HuH-7.5 (cell line): Measurements from ENCODE around the gene MAPRE3.
"Not testable (repeated sequence)": the region's sequence is repeated elsewhere in the genome, so short reads cannot be mapped to it uniquely, and the experiment has no call there.

Source experiments
- DNase-seq: peaks from one replicate; pipeline ENCODE4 v3.0.0; 2011; ENCODE audit warnings: low spot score

Gene MAPRE3

GRCh38 chr2:27071277-27071989, 101.0 kb downstream of the MAPRE3 start, which contains the start of gene OST4:
Gene OST4, minus strand, starts transcription at chr2:27071654.
- DNase-seq = peak; percentile 90

- no peak for DNase-seq
These were observed 101.8 kb downstream of the MAPRE3 start for GRCh38 chr2:27071990-27072830.

- no peak for DNase-seq
These were observed 102.5 kb downstream of the MAPRE3 start for GRCh38 chr2:27072920-27073319.

GRCh38 chr2:27073782-27074181, 103.3 kb downstream of the MAPRE3 start:
- no peak for DNase-seq

GRCh38 chr2:27074738-27075565, 104.5 kb downstream of the MAPRE3 start:
- DNase-seq = no peak

GRCh38 chr2:27075566-27075871, 105.1 kb downstream of the MAPRE3 start:
- not testable (repeated sequence) for DNase-seq

GRCh38 chr2:27076323-27076722, 105.9 kb downstream of the MAPRE3 start:
- DNase-seq = no peak
